ENCODE results near the gene ZNF462.
"Not testable (repeated sequence)": the region's sequence is repeated elsewhere in the genome, so short reads cannot be mapped to it uniquely, and the experiment has no call there.

ZNF462 gene

DNA sequence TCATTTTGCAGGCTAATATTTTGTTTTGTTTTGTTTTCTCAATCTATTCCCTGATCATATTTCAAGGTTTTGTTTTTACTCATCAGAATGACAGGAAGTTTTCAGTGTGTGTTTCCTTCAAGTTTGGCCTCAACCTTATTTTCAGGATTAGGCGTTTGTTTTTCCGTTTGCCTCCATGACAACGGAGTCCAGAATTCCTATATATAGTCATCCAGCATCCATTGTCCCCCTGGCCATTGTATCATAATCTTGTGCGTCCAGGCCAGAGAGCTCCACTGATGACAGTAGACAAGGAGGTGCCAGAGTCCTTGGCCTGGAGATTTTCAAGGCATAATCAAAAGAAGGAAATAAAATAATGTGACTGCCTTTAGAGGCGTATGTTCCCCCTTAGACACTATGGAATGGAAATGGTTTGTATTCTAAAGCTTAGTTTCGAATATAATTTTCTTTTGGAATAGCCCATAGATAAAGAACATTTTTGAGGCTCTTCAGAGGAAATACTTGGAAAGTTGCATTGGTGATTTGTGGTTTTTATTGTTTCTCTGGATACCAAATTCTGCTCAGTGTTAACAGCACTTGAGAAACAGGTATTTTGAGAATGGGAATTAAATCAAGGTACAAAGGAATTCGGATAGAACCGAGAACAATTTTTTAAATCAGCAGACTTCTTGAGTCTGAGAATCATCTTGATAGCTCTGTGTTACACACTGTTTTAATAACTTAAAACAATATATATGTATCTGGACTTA, 99.8 kb downstream of the ZNF462 start:
- DNase-seq (ENCODE audit: low spot score), result no peak

DNA sequence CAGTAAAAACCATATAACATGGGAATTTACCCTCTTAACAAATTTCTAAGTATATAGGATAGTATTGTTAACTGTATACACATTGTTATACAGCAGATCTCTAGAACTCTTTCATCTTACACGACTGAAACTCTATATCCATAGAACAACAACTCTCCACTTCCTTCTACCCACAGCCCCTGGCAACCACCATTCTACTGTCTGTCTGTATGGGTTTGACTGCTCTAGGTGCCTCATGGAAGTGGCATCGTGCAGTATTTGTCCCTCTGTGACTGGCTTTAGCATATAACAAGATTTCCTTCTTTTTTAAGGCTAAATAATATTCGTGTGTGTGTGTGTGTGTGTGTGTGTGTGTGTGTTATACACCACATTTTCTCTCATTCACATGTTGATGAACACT, 100.7 kb downstream of the ZNF462 start:
- no peak for DNase-seq (ENCODE audit: low spot score)

DNA sequence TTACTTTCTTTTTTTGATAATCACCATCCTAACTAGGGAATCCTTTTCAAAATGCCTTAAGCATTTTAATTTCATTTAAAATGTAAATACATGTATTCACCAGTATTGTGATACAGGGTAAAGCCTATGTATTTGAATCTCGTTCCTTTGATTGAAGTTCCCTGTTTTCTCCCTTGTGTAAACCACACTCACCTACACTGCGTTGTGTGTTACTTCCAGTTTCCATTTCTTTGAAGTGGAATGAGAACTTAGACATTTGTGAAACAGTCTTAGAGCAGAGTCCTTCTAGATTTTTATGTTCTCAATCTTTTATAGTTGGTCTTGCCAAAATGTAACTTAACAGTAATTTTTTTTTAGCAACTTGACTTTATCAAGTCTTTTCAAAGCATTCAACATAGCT, 101.4 kb downstream of the ZNF462 start:
- no peak for DNase-seq (ENCODE audit: low spot score)

DNA sequence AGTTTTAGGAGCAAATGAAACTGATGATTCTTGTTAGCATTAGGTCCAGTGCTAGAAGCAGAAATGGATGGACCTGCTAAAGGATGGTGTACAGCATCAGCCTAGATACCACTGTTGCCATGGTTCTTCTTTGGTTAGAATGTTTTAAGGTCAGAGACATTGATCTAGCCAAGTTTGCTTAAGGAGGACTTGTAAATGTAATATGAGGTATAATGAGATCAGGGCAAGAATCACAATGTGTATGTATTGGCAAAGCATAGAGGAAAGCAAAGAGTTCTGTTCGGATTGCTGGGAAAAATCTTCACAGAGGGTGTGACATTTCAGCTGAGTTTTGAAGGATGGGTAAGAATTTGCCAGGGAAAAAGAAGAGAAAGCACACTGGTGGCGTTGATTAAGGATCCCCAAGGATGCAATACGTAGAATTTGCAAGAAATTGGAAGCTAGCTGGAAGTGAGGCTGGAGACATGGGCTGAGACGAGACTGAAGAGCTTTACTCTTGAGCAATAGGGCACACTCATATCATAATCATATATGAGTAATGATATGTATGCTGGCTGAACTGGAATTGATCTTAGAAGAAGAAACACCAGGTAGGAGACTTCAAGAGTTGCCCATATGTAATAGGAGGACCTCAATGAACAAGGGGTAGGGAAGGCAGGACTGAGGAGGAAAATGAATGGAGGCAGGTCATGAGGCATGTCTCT, 102.0 kb downstream of the ZNF462 start:
- no peak for DNase-seq (ENCODE audit: low spot score)

DNA sequence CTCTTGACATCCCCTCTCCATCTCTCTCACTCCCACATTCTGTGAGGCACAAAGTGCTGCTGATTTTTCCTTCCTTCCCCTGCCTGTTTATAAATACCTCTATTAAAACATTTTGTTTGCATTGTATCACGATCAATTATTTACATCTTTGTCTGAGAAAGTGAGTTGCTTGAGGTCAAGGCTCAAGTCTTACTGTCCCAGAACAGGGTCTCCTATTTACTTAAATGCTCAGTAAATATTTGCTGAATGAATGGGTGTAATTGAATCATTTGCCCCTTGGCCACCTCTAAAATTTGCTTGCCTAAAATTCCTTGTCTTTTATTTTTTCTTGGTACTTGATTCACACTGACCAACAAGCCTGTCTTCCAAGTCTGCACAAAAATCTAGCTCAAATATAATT, 103.5 kb downstream of the ZNF462 start:
- no peak for DNase-seq (ENCODE audit: low spot score)

DNA sequence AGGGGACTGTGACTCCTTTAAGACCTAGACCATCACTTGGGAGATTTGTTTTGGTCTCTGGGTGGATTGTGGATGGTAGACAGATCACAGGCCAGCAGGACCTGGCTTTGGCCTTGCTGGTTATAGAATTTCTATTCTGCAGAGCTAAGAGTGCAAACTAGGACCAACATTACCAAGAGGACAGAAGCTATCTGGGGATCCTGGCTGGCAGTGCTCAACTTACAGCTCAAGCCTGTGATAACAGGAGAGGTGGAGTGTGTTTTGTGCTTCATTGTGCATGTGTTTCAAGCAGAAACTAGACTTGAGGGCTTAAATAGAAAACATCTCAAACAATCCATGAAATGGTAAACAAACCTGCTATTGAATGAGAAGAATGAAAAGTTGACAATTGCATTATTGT, 106.7 kb downstream of the ZNF462 start:
- no peak for DNase-seq (ENCODE audit: low spot score)

DNA sequence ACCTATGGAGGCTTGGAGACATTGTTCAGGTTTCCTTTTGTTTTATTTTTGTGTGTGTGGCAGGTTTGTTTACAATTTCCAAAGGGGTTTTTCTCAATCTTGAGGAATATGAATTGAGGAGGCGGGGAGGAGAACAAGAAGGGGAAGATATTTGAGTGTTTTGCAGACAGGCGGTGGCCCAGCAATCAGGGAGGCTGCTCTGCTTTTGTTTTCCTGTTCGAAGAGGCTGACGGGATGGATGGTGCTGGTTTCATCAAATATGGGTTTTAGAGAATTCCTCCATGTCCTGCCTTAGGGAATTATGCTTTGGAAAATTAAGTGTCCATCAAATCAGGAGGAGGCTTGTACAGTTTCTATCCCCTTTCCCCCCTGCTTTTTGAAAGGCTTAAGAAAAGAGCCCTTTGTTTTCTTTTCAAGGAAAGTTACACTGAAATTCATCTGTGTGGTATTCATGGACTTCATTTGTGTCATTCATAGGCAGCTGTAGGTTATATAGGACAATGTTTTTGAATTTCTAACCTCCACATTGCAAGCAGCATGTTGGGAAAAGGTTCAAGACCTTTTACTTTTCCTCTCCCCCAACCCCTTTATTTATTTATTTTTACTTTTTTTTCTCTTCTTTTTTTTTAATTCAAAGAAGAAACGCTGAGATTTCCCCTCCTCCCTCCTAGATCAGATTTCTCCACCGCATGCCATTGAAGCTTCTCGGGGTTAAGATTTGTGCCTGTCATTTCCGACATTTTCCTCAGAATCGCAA, 107.4 kb downstream of the ZNF462 start:
- DNase-seq (ENCODE audit: low spot score), result no peak

DNA sequence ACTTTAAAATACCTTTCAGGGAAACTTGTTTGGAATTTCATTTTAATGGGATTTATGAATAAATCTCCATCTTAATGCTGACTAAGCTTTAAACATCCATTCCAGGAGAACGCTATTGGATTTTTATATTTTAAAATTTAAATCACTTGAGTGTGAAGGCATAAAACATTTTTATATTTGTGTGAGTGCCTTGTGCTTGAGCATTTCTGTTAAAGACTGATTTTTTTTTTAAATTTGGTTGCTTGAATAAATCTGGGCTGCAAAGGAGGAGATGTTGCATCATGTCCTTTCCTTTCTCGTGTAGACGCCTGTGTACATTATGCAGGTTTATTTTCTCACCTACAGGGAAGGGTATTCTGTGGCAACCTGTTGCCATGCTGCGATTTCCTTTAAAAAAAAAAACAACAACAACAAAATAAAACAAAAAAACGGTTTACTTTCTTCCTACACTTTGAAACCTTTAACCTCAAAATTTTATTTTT, 108.1 kb downstream of the ZNF462 start:
- DNase-seq (ENCODE audit: low spot score), result no peak

DNA sequence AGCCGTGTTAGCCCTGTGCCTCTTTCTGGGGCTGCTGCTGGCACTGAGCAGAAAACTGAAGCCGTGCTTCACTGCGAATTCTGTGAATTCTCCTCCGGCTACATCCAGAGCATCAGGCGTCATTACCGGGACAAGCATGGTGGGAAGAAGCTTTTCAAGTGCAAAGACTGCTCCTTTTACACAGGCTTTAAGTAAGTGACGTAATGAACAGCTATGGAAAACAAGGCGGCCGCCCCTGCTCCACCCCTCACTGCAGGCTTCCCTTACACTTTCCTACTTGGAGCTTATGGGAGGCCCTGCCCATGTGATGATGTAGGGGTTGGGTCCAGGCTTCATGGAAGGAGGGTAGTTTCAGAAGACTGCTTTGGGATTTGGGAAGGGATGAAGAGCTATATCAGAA, 109.1 kb downstream of the ZNF462 start:
- DNase-seq (ENCODE audit: low spot score), result no peak

DNA sequence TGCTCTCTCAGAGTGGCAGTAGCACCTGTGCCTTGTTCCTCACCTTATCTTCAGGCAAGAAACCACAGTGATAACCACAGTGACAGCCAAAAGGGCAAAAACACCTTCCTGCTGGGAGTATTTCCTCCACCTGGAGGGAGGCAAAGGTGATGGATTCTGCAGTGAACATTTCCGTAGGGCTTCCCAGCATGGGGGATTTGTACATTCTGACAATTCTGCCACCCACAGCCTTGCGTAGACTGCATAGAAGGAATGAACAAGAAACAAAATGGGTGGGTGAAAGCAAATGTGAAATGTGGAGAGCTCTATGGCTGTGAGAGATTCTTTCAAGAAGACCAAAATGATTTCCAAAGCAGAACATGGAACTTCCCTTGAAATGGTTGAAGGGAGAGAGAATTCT, 111.4 kb downstream of the ZNF462 start:
- no peak for DNase-seq (ENCODE audit: low spot score)

DNA sequence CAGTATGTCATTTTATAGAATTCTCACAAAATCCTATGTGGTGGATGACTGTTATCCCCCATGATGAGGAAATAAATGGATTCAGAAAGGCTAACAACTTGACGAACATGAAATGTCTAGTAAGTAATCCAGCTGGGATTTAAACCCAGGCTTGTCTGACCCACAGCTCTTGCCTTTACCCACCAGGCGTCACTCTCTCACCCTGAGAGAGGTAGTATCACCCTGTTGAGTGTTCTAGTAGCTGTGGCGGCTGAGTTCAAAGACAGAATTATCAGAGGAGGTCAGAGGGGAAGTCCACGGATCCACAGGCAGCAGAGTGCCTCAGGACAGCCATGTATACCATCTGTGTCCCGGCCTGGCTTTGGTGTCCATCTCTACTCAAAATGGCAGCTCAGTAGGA, 113.8 kb downstream of the ZNF462 start:
- no peak for DNase-seq (ENCODE audit: low spot score)

DNA sequence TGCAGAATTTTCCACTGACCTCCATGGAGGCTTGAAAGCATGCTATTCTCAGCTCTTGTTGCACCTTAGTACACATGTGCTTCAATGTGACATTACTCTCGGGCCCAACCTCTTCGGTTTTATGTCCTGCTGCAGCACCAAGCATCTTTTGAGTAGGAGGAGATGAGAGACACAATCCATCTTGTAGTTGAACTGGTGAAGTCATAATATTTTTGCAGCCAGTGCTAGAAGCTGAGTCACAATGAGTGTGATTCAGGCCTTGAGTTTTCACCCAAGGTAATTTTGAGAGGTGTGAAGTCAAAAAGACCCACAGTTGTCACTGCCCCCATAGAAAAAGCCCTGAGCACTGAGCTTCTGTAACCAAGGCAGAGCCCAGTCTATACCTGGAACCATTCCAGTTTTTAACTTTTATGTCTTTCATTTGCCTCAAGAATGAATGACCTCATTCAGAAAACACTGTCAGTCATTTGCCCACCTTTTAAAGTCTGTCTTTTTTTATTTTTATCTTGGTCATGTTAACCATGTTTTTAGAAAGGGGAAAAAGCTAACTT, 117.7 kb downstream of the ZNF462 start:
- no peak for DNase-seq (ENCODE audit: low spot score)

DNA sequence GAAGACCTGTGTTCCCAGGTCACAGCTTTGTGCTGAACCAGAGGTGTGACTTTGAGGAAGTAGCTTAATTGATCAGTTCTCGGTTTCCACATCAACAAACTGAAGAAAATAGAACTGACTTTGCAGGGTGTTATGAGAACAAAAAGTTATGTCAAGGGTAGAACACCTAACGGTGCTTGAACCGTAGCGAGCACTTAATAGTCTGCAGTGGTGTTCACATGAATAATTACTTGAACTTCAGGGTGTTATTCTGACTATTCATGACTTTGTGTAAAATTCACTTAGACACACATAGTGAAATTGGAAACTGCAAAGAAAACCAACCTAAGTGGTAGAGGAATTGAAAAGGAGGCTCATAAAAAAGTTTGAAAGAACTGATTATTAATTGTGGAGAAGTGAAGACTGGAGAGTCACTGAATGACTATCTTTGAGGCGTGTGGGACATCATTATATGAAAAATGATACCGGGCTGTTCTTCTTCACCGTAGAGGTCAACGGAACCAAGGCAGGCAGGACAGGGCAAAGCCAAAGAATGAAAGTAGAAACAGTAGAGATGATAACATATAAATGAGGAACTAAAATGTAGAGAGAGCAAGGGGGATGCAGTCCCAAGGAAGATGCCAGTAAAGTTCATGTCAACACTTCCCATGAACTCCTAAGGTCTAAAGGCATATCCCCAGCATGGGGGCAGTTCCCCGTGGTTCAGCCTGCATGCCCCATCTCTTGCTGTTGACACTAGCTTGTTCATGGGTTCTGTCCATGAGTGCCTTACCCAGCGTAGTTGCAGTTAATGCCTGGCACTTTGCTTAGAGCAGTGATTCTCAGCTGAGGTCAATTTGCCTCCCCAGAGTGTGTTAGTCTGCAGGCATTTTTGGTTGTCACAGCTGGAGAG, 118.7 kb downstream of the ZNF462 start:
- DNase-seq (ENCODE audit: low spot score), result no peak

DNA sequence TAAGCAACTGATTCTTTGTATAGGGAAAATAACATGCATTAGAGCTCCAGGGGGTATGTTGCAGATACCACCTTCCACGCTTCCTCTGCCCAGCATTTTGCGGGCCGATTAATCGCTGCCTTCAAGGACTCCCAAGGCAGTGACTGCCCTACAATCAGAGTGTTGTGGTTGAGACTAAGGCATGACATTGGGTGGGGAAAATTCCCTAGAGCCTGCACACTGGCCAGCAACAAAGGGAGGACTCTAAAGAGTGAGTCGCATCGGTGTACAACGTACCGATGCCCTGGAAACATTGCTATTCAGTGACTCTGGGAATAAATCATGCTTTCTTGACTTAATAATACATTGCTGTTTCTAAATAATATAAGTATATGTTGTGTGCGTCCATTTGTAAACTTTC, 119.7 kb downstream of the ZNF462 start:
- DNase-seq (ENCODE audit: low spot score), result no peak

DNA sequence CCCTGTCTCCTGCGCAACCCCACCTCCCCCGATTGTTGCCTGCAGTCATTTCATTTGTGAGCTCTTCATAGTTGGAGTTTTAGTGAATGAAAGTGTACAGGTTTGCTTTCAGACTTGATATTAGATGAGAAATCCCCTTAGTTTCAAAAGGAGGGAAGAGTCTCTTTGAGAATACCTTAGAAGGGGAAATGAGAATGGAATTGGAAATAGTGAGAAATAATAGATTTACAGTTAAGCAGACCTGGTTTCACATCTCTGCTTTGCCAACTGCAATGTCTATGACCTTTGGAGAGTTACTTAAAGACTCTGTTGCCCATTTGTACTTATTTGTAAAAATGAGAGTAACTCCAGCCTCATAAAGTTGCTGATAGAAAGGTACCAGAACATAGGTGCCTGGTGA, 120.4 kb downstream of the ZNF462 start:
- no peak for DNase-seq (ENCODE audit: low spot score)

DNA sequence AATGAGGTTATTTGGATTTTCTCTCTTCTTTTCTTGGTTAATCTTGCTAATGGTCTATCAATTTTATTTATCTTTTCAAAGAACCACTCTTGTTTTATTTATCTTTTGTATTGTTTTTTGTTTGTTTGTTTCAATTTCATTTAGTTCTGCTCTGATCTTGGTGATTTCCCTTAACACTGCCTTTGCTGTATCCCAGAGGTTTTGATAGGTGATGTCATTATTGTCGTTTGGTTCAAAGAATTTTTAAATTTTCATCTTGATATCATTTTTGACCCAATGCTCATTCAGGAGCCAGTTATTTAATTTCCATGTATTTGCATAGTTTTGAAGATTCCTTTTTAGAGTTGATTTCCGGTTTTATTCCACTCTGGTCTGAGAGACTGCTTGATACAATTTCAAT, 126.9 kb downstream of the ZNF462 start:
- not testable (repeated sequence) for DNase-seq (ENCODE audit: low spot score)

DNA sequence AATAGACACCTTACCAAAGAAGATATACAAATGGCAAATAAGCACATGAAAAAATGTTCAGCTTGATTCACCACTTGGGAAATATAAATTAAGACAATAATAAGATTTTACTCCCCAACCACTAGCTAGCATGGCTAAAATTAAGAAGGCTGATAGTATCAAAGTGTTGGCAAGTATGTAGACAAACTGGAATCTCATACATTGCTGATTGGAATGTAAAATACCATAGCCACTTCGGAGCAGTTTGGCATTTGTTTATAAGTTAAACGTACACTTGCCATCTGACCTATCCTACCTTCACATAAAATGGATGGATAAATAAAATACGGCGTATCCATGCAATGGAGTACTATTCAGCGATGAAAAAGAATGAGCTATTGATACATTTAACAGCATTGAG, 129.2 kb downstream of the ZNF462 start:
- no peak for DNase-seq (ENCODE audit: low spot score)

DNA sequence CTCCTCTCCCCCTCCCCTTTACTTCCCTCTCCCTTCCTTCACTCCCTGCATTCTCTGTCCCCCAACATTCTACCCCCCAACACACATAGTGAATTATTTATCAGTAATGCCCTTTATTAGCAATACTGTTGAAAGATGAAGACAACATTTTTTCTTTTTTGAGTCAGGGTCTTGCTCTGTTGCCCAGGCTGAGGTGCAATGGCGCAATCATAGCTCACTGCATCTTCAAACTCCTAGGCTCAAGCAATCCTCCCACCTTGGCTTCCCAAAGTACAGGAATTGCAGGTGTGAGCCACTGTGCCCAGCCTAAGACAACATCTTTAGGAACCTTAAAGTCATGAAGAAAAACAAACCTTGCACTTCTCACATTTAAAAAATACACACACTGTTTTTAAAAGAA, 130.6 kb downstream of the ZNF462 start:
- no peak for DNase-seq (ENCODE audit: low spot score)

DNA sequence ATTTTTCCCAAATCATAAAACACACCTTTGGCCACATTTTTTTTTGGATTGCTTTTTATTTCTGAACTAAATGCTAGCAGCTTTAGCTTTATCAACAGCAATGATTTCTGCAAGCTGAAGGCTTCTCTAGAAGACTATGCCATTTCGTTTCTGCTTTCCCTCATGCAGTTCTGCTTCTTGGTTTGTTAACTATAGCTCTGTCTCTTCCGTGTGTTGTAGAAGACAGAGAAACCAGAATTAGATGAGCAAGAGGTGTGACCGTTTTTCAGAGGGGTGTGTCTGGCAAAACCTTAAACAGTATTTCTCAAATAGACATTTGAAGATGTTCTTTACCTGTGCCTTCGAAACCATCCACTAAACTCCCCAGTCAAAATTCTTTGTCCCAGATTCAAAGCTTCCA, 131.5 kb downstream of the ZNF462 start:
- DNase-seq (ENCODE audit: low spot score), result no peak

DNA sequence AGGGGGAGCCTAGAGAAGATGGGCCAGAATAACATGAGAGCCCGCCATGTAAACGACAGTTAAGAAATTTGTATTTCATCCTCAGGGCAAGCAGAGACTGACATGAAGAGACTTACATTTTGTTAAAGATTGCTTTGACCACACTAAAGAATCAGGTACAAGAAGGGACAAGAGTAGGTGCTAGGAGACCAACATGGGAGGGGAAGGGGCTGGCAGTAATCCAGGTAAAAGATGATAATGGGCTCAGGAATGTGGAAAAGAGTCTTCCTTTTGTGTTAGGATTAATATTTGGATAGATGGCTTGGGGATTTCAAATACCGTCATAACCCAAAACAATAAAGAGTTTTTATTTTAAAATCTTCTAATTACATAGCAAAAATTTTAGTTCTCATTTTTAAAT, 137.3 kb downstream of the ZNF462 start:
- no peak for DNase-seq (ENCODE audit: low spot score)

DNA sequence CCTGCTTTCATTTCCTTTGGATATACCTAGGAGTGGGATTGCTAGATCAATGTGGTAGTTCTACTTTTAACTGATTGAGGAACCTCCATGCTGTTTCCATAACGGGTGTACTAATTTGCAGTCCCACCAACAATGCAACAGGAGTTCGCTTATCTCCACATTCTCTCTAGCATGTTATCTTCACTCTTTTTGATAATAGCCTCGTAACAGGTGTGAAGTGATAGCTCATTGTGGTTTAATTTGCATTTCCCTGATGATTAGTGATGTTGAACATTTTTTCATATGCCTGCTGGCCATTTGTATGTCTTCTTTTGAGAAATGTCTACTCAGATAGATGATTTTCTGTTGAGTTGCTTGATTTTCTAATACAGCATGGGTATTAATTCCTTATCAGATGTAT, 142.2 kb downstream of the ZNF462 start:
- no peak for DNase-seq (ENCODE audit: low spot score)

DNA sequence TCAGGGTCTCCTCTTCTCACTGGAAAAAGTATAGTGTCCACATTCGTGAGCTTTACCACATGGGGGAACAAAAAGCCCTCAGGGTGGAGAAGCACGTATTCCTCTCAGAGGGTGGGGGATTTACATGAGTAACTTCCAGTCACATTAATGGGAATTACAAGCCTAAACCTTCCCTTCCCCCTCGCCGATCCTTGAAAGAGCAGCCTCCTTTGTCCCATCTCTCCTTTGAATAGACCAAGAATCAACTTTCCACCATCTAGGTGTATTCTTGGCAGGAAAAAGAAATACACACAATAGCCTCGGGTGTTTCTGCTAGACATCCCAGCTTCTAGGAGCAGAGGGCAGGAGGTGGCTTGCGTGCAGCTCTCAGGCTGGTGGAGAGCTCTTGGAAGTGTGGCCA, 144.4 kb downstream of the ZNF462 start:
- no peak for DNase-seq (ENCODE audit: low spot score)

All from hepatic stellate cell (primary cell).